H9 (cell line): ENCODE results near the gene ASB7. TPM values are rescaled to one million over a fixed set of nuclear protein-coding genes. Genes with fewer than 3 reads are reported as not detected.

Experiments used
- DNase-seq: peaks from one replicate; pipeline ENCODE4 v3.0.0-alpha.2; 2017
- H2AFZ ChIP-seq: one replicate; pipeline ENCODE4 v1.6.1; 2013; ENCODE audit warnings: mild to moderate bottlenecking, low read length, control low read depth, moderate library complexity
- H2AK5ac ChIP-seq: 2 replicates; pipeline ENCODE4 v1.6.1; 2013; ENCODE audit warnings: low read length, control low read depth, mixed read lengths; ENCODE audit not compliant: insufficient read length
- H2BK120ac ChIP-seq: one replicate; pipeline ENCODE4 v1.6.1; 2013; ENCODE audit warnings: low read depth, mild to moderate bottlenecking, low read length, control low read depth, inconsistent platforms; ENCODE audit not compliant: poor library complexity, severe bottlenecking
- H2BK12ac ChIP-seq: 2 replicates; pipeline ENCODE4 v1.6.1; 2013; ENCODE audit warnings: low read length, control low read depth, mixed read lengths, low read depth; ENCODE audit not compliant: insufficient read length
- H2BK15ac ChIP-seq: 2 replicates; pipeline ENCODE4 v1.6.1; 2013; ENCODE audit warnings: low read depth, low read length, control low read depth
- H2BK20ac ChIP-seq: one replicate; pipeline ENCODE4 v1.6.1; 2013; ENCODE audit warnings: low read depth, mild to moderate bottlenecking, low read length, control low read depth, inconsistent platforms; ENCODE audit not compliant: poor library complexity, severe bottlenecking
- H2BK5ac ChIP-seq: 2 replicates; pipeline ENCODE4 v1.6.1; 2013; ENCODE audit warnings: low read length, control low read depth, mixed read lengths; ENCODE audit not compliant: insufficient read length
- H3K14ac ChIP-seq: 2 replicates; pipeline ENCODE4 v1.6.1; 2013; ENCODE audit warnings: low read length, control low read depth; ENCODE audit not compliant: insufficient read depth
- H3K18ac ChIP-seq: 2 replicates; pipeline ENCODE4 v1.6.1; 2013; ENCODE audit warnings: low read depth, mild to moderate bottlenecking, mixed read lengths, low read length, control low read depth; ENCODE audit not compliant: insufficient read length
- H3K23ac ChIP-seq: 2 replicates; pipeline ENCODE4 v1.6.1; 2013; ENCODE audit warnings: low read length, control low read depth, mixed read lengths, low read depth; ENCODE audit not compliant: insufficient read length
- H3K23me2 ChIP-seq: 2 replicates; pipeline ENCODE4 v1.6.1; 2013; ENCODE audit warnings: low read depth, mild to moderate bottlenecking, mixed read lengths, low read length, control low read depth; ENCODE audit not compliant: insufficient read length, poor library complexity, severe bottlenecking
- H3K27ac ChIP-seq: 2 replicates; pipeline ENCODE4 v1.5.1; 2013; ENCODE audit warnings: low read length, control low read depth, mixed read lengths, low read depth; ENCODE audit not compliant: insufficient read length
- H3K27me3 ChIP-seq: 2 replicates; pipeline ENCODE4 v1.6.1; 2013; ENCODE audit warnings: low read length, control low read depth, inconsistent platforms; ENCODE audit not compliant: insufficient read depth
- H3K4ac ChIP-seq: 2 replicates; pipeline ENCODE4 v1.6.1; 2013; ENCODE audit warnings: low read depth, mild to moderate bottlenecking, control low read depth, inconsistent platforms, low read length, moderate library complexity
- H3K4me1 ChIP-seq: 2 replicates; pipeline ENCODE4 v1.6.1; 2013; ENCODE audit warnings: low read length, control low read depth, inconsistent platforms; ENCODE audit not compliant: insufficient read depth
- H3K4me2 ChIP-seq: 2 replicates; pipeline ENCODE4 v1.6.1; 2013; ENCODE audit warnings: low read length, control low read depth, mixed read lengths; ENCODE audit not compliant: insufficient read length, insufficient read depth
- H3K56ac ChIP-seq: 2 replicates; pipeline ENCODE4 v1.6.1; 2013; ENCODE audit warnings: low read depth, mild to moderate bottlenecking, mixed read lengths, low read length, control low read depth; ENCODE audit not compliant: insufficient read length
- H3K79me1 ChIP-seq: 2 replicates; pipeline ENCODE4 v1.6.1; 2013; ENCODE audit warnings: low read depth, mild to moderate bottlenecking, moderate library complexity, low read length, control low read depth, inconsistent platforms; ENCODE audit not compliant: insufficient read depth, poor library complexity, severe bottlenecking
- H3K79me2 ChIP-seq: 2 replicates; pipeline ENCODE4 v1.6.1; 2013; ENCODE audit warnings: low read length, control low read depth, inconsistent platforms; ENCODE audit not compliant: insufficient read depth
- H3K9ac ChIP-seq: 2 replicates; pipeline ENCODE4 v1.6.1; 2013; ENCODE audit warnings: low read length, control low read depth, mixed read lengths; ENCODE audit not compliant: insufficient read length; ENCODE audit errors: extremely low read depth
- H3K9me3 ChIP-seq: one replicate; pipeline ENCODE4 v1.6.1; 2013; ENCODE audit warnings: low read depth, low read length, inconsistent platforms; ENCODE audit not compliant: control insufficient read depth
- H3T11ph ChIP-seq: one replicate; pipeline ENCODE4 v1.6.1; 2013; ENCODE audit warnings: mild to moderate bottlenecking, low read length, control low read depth, inconsistent platforms
- H4K20me1 ChIP-seq: one replicate; pipeline ENCODE4 v1.6.1; 2013; ENCODE audit not compliant: control insufficient read depth, insufficient read length, insufficient read depth
- H4K5ac ChIP-seq: 2 replicates; pipeline ENCODE4 v1.6.1; 2013; ENCODE audit warnings: low read depth, mild to moderate bottlenecking, mixed read lengths, low read length, control low read depth; ENCODE audit not compliant: insufficient read length
- H4K8ac ChIP-seq: replicated peaks from 2 replicates; pipeline ENCODE4 v1.6.1; 2013; ENCODE audit warnings: low read length, control low read depth, mixed read lengths, low read depth; ENCODE audit not compliant: insufficient read length
- H4K91ac ChIP-seq: 2 replicates; pipeline ENCODE4 v1.6.1; 2013; ENCODE audit warnings: low read depth, mild to moderate bottlenecking, moderate library complexity, mixed read lengths, low read length, control low read depth; ENCODE audit not compliant: insufficient read length
- H3K27ac Mint-ChIP-seq, 3 experiments: 2 replicates in 2 of 3; 3 replicates in 1 of 3; pipeline ENCODE4 v1.8.0; 2020 to 2021; ENCODE audit warnings: mixed read lengths in 3 of 3, mild to moderate bottlenecking in 1 of 3, moderate library complexity in 1 of 3
- H3K27me3 Mint-ChIP-seq: 2 replicates; pipeline ENCODE4 v1.8.0; 2021; ENCODE audit warnings: low read depth, mild to moderate bottlenecking, moderate library complexity, mixed read lengths
- H3K36me3 Mint-ChIP-seq, 3 experiments: 2 replicates in 2 of 3; 3 replicates in 1 of 3; pipeline ENCODE4 v1.8.0; 2020 to 2021; ENCODE audit warnings: low read depth in 3 of 3, mixed read lengths in 3 of 3; ENCODE audit not compliant: insufficient read depth in 1 of 3
- H3K4me1 Mint-ChIP-seq, 2 experiments: 2 replicates each; pipeline ENCODE4 v1.8.0; 2020; ENCODE audit warnings: mixed read lengths in 2 of 2
- H3K4me3 Mint-ChIP-seq, 2 experiments: 2 replicates in 1 of 2; 3 replicates in 1 of 2; pipeline ENCODE4 v1.8.0; 2020 to 2021; ENCODE audit warnings: mild to moderate bottlenecking in 2 of 2, mixed read lengths in 2 of 2, moderate library complexity in 1 of 2
- H3K9me3 Mint-ChIP-seq, 2 experiments: 2 replicates in 1 of 2; 3 replicates in 1 of 2; pipeline ENCODE4 v1.8.0; 2020; ENCODE audit warnings: mild to moderate bottlenecking in 2 of 2, mixed read lengths in 2 of 2, moderate library complexity in 1 of 2
- WGBS: extraction: QIAGEN DNeasy Blood & Tissue Kit; methylation state at CpG from one replicate; pipeline ENCODE4 v1.1.7; 2013; ENCODE audit warnings: missing lambda C conversion rate, low lambda C conversion rate, mixed read lengths; ENCODE audit not compliant: insufficient read length; ENCODE audit errors: extremely low coverage; 5-methylcytosine and 5-hydroxymethylcytosine counted together
- total RNA-seq: library from RNA; stranded (reverse); gene quantifications from 2 replicates; pipeline ENCODE4 v1.2.1, GENCODE V29; 2021
- TF ChIP-seq, protein P1 (sequence below): fragments of 200-600 bp; sonication (generic); conservative IDR thresholded peaks from 3 replicates; pipeline ENCODE4 v1.8.0; 2021; ENCODE audit warnings: antibody characterized with exemption, mild to moderate bottlenecking

ASB7 gene
- total RNA-seq, 1 experiment from 2014 or later = 12.8 TPM

DNA sequence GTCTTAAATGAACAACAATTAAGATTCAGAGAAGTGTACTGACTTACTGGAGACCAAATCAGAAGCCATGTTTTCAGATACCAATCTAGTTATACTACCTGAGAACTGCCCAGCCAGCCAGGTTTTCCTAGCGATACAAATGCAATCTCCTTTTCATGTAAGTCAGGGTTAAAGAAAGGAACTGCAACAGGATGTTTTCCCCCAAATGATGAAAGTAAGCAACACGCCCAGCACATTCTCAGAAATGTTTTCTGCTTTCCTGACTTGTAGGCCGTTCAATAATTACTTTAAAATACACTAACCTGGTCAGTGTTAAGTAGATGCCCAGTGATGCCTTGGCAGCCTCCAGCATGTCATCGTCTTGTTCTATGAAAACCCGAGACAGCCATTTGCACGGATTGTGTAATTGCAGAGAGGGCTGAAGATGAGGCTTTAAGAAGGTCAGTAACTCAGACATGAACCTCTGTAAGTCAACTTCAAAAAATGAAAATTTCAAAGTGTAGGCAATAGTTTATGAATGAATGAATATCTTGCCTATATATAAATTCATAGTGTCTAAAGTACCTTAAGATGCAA is 30.7 kb upstream of the ASB7 start:
- Histone ChIP-seq H2AK5ac (no peak overlapping the region), H3K4me2 (no peak overlapping the region), H2BK20ac (no peak overlapping the region), H2BK12ac (no peak overlapping the region), H2BK120ac (no peak overlapping the region), H4K5ac (no peak overlapping the region), H3K9me3 (no peaks in the 10 kb centered on the region), H3K79me1 (no peaks in the 10 kb centered on the region), H3K9ac (no peak overlapping the region), H4K20me1 (no peaks in the 10 kb centered on the region), H3K79me2 (no peaks in the 10 kb centered on the region), H3K56ac (no peak overlapping the region), H3K14ac (no peak overlapping the region), H2AFZ (no peak overlapping the region), H3K27ac (no peak overlapping the region), H2BK5ac (no peak overlapping the region), H3K4ac (no peak overlapping the region), H3K18ac (no peak overlapping the region), H4K8ac (no peak overlapping the region), H2BK15ac (no peak overlapping the region), H3T11ph (no peak overlapping the region), H3K23ac (no peak overlapping the region), H3K23me2 (no peaks in the 10 kb centered on the region), H3K4me1 (no peaks in the 10 kb centered on the region), H3K27me3 (no peaks in the 10 kb centered on the region), H4K91ac (no peak overlapping the region)
- Mint-ChIP-seq H3K4me3 (no peak overlapping the region), H3K4me1 (no peaks in the 10 kb centered on the region), H3K36me3 (peaks cover 4 to 16% (median 5%) of the 10 kb centered on the region in 3 experiments; a peak in 4 of 7 replicates), H3K27ac (peak overlapping the region in 1 of 3 experiments; percentile 44; a peak in 1 of 7 replicates), H3K27me3 (no peaks in the 10 kb centered on the region), H3K9me3 (no peaks in the 10 kb centered on the region)
- TF ChIP-seq, protein P1, sequence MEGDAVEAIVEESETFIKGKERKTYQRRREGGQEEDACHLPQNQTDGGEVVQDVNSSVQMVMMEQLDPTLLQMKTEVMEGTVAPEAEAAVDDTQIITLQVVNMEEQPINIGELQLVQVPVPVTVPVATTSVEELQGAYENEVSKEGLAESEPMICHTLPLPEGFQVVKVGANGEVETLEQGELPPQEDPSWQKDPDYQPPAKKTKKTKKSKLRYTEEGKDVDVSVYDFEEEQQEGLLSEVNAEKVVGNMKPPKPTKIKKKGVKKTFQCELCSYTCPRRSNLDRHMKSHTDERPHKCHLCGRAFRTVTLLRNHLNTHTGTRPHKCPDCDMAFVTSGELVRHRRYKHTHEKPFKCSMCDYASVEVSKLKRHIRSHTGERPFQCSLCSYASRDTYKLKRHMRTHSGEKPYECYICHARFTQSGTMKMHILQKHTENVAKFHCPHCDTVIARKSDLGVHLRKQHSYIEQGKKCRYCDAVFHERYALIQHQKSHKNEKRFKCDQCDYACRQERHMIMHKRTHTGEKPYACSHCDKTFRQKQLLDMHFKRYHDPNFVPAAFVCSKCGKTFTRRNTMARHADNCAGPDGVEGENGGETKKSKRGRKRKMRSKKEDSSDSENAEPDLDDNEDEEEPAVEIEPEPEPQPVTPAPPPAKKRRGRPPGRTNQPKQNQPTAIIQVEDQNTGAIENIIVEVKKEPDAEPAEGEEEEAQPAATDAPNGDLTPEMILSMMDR = no peak
- no CpG with 5 or more reads among the region's 6 CpGs for WGBS
- DNase-seq = no peak
